ENCODE results near the gene SLC1A2.

SLC1A2 gene

GRCh38 chr11:35293699-35294098 is 125.7 kb downstream of the SLC1A2 start:
- no peak for DNase-seq

- no peak for DNase-seq
These were observed 126.3 kb downstream of the SLC1A2 start for GRCh38 chr11:35293035-35293434.

- no peak for DNase-seq
These were observed 127.1 kb downstream of the SLC1A2 start for GRCh38 chr11:35292279-35292678.

DNA sequence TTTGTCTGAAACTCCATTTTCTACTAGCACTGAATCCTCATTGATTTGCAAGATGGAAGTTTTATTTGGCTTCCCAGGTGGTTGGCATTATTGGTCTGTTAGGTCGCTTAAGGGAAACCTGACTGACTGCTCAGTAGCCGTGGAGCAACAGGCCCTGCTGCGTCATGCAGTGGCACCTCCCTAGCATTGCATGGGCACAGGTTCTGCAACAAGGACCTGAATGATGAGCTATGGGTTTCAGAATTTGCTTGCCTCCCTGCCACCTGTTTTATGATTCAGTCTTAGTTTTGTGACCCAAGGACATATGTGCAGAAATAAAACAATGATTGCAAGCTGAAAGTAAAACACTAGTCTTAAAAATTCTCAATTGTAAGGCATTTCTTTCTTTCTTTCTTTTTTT is 128.5 kb downstream of the SLC1A2 start:
- DNase-seq: no peak

DNA sequence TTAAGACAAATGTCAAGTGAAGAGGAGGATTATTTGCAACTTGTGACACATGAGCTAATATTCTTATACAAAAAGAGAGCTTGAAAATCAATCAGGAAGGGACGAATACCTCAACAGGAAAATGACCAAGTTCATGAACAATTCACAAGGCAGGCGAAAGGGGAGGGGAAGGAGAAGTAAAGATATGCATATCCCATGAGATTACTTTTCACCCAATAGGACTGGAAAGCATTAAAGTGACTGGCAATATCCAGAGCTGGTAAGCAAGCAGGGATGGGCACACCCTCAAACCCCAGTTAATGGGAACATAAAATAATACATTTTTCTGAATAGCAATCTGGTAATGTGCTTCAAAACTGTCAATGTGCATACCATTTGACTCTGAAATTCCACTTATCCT is 129.5 kb downstream of the SLC1A2 start:
- DNase-seq: no peak

- no peak for DNase-seq
These were observed 130.4 kb downstream of the SLC1A2 start for GRCh38 chr11:35288817-35289541.

- no peak for DNase-seq
These were observed 131.0 kb downstream of the SLC1A2 start for GRCh38 chr11:35288309-35288708.

DNA sequence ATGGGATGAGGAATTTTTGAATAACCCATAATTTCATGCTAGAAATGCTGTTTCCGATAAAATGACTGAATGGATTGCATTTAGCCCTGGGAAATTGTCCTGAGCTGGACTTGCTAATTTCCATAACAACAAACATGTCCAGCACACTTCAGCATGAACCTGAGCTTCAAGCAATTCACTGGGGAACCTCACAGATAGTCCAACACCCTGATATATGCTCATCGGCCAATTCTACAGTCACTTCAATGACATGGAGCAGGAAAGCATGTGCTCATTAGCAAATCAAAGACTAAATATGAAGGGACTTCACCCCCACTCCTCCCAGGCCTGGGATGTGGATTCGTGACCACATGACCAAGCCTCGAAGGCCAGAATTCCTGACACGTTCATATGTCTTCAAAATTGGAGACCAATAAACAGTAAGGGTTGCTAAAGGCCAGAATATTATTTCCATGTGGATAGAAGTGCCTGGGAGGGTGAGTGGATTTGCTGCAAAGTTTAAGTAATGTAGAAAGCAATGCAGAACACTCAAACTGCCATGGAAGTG is 131.9 kb downstream of the SLC1A2 start:
- no peak for DNase-seq

GRCh38 chr11:35286126-35286525 is 133.2 kb downstream of the SLC1A2 start:
- no peak for DNase-seq

DNA sequence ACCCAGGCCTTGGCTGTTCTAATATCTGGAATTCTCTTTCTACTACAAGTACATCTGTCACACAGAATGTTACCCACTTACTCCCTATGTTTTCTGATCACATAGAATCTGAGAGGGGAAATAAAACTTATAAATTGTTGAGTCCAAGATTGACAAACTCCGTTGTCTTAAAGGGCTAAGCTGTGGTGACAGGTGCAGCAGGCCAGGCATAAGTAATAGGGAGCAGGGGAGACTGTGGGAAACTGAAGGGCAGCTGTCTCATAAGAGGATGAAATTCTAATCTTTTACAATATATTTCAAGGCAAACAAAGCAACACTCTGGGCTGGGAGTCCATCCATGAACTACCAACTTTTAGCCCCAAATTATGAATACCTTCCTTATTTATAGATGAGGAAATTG is 133.9 kb downstream of the SLC1A2 start:
- no peak for DNase-seq

DNA sequence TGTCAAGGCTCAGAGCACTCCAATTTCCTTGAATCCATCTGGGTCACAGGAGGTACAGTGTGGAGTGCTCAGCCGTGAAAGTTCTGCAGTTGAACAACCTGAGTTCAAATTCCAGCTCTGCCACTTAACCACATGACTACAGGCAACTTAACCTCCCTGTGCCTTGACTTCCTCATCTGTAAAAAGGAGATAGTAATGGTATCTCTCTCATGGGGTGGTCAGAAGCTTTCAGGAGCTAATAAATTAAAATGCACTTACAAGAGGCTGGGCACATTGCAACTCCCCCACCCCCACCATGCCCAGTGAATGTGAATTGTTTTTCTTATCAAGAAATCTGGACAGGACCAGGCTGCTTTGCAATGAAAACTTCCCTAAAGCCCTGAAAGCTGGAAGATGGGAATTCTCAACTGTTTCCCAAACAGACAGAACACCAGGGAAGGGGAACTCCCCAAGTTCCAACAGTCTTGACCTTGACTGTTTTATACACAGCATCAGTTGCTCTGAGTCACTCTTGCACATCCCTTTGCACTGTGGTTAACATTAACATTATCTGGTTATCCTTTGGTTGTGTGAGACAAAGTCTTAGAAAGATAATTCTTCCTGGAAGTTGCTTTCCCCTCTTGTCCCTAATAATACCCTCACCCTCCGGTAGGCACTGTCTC is 137.0 kb downstream of the SLC1A2 start:
- DNase-seq: no peak

DNA sequence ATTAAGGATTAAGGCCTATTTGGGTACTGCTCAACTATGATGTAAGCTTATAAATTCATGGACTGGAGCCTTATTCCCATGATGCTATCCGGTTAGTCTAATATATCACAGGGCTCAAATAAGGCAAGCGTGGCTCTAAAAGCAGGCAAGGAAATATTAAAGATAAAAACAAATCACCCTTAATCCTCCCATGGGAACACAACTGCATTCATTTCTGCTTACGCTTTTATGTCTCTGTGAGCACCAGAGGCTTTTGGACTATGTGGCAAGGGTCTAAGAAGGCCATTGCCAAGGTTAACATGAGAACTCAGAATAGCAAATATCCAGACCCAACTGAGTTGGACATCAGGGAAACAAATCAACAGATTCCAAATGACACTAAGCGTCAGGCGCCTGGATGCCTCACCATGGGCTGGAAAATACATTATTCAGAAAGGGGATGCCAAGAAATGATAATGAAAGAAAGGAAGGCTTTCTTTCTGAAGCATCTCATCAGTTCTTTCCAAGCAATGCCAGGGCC is 138.1 kb downstream of the SLC1A2 start:
- DNase-seq: no peak

DNA sequence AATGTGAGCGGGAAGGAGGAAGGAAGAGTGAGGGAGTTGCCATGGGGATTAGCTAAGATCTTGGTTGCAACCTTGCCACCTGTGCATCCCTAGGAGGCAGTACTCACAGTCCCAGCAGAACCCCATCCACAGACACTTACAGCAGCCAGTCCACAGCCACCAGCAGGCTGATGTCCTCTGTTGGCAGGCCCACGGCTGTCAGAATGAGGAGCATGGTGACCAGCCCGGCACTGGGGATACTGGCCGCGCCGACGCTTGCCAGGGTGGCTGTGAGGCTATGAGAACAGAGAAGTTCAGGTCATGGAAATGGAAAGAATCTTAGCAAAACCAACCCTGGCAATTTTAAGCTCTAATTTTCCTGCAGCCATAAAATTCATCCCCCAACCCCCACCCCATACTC is 138.6 kb downstream of the SLC1A2 start:
- DNase-seq: no peak

DNA sequence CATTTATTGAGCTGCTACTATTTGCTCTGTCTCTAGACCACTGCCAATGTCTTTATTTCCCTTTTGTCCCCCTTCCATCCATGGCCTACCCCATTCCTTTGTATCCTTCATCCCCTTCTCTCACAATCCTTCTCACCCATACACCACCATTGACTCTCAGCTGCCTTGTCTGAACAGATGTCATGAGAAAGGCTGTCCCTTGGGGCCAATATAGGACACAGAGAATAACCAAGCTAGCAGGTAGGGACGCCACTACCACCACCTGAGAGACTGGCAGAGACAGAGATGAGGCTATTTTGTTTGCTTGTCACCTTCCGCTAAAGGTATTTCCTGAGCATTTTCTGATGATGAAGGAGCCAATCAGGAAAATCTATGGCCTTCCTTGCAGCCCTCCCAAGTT is 141.5 kb downstream of the SLC1A2 start:
- DNase-seq: no peak

GRCh38 chr11:35276396-35277145 is 142.8 kb downstream of the SLC1A2 start:
- no peak for DNase-seq

DNA sequence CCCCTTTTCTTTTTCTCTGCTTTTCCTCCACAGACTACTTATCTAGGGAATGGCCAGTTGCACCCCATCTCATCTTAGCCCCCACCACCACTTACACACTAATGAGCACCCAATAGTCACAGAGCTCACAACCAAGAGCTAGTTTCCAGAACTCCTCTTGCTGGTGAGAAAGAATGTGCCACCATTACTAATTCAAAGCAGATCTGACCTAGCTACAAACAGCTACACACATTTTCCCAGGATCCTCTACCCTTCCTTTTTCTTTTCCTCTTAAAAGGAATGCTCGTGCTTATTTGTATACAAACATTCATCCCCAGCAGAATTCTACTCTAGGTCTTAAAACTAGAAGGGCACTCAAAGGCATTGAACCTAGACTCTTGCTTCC is 143.6 kb downstream of the SLC1A2 start:
- DNase-seq: no peak

DNA sequence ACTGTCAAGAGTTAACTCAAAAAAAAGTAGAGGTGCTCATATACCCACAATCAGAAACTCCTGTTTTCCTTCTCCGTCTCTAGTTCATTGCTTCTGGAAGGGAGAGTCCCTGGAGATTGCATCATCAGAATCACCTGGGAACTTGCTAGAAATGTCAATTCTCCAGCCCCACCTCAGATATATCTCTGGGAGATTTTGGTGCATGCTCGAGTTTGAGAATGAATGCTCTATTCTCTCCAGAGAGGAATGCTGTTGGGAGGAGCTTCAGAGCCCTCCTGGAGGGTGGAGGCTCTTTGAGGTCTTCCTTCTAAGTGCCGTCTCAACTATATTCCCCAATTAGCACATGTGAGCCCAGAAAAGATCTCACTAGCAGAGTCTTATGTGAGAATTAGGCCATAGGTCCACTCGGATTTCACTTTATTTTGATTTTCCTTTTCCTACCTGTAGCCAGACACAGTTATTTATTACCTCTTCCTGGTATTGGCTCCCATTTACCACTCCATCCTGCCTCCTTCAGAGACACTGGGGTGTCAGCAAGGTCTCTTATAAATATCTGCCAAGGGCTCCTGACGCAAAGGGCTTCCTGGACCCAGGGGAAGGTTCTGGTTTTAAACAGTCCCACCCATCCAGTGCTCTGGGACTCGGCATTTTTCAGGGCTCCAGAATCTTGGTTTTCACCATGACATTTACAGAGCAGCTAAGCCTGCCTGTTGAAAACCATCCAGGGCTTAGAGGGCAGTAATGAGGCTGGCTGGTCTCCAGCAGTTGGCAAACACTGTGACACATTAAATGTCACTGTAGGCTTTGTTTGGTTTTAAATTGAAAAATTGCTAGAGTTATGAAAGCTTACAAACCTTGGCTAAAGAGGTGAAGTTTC is 144.2 kb downstream of the SLC1A2 start:
- peak in 1 of 2 experiments; percentile 4 for DNase-seq

DNA sequence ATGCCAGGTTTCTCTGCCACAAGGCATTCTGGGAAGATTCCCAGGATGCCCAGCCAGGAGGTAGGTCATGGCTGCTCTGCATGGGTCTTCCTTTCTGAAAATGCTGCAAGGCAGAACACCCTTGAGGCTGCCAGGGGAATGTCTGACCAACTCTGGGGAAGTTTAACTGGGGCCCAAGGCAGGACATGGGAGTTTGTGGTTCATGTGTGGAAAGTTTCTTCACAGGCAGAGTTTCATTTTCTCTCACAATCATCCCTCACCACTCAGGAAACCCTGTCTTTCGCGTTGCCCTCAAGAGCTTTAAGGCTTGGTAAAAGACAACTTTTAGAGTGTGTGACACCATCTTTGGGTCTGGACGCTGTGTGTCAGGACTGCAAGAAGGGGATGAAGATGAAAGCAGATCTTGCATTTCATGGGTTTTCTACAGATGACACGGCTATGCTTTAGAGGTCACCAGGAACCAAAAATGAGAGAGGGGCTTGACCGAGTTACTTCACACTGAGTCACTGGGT is 146.9 kb downstream of the SLC1A2 start:
- DNase-seq: no peak

DNA sequence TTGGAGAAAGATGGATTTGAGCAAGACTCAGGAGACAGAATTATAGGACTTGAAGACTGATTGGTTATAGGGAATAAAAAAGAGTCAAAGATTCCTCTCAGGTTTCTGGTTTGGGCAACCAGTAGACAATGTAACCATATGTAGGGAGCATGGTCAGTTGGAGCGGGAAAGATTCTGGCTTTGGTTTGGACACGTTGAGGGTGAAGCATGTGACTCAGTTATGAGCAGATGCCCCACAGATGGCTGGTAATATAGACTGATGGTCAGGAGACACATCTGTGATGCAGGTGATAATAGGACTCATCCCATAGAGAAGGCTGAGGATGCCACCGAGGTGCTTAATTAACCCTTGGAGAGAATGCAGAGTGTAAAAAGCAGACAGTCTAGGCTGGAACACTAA is 148.3 kb downstream of the SLC1A2 start:
- DNase-seq: no peak

GRCh38 chr11:35270342-35270741 is 149.0 kb downstream of the SLC1A2 start:
- no peak for DNase-seq

DNA sequence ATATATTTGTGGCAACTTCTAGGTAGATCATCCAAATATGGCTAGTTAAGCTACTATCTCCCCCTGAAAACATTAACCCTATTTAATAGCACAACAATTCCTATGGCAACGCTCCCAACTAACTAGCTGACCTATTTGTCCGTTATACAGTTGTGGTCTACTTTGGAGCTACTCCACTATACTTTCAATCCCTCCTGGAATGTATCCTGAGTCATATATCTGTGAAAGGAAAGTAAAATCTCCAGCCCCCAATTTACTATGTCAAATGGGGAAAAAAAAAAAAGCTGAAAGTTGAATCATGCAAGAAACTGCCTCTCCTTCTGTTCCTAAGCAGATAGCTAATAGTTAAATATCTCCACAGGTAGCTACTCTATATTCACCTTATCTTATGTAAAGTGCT is 151.9 kb downstream of the SLC1A2 start:
- DNase-seq: no peak

- no peak for DNase-seq
These were observed 153.5 kb downstream of the SLC1A2 start for GRCh38 chr11:35265755-35266454.

Measured in SHP77 (cell line).